HG03060 (cell line): Measurements from ENCODE around the gene GNAQ.
"Not testable (repeated sequence)": the region's sequence is repeated elsewhere in the genome, so short reads cannot be mapped to it uniquely, and the experiment has no call there.

ENCODE experiments used
- ATAC-seq: cut with Tn5 transposase; IDR thresholded peaks from one replicate; pipeline ENCODE4 v1.9.1; 2021; ENCODE audit warnings: low read depth, moderate number of reproducible peaks; ENCODE audit not compliant: unreplicated experiment

The GNAQ gene

DNA sequence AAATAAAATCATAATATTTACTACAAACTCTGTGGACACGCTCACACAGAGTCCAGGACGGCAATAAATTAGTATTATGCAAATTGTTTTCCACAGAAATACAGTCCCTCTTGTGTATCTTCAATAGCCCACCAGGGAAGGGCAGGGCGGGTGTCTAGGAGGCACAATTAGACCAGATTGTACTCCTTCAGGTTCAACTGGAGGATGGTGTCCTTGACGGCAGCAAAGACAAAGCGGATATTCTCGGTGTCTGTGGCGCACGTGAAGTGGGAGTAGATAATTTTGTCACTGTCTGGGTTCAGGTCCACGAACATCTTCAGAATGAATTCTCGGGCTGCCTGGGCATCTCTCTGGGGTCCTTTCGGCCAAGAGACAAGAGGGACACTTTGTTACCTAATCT, 310.5 kb downstream of the GNAQ start:
- not testable (repeated sequence) for ATAC-seq

DNA sequence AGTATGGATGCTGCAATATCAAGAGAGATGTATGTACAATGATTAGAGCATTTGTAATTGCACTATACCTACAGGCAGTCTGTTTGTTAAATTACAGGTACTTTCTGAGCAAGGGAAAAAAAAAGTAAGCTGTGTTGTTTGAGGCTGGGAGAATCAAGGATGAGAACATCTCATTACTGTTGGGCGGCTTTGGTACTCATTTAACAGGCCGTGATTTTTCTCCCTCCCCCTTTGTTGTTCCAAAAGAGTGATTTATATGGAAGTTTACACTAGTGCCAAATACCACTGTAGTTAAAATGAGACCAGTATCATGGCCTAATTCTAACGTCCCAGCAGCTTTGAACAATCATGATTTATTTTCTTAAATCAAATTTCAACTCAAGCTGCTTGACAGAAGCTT, 312.3 kb downstream of the GNAQ start:
- no peak for ATAC-seq

DNA sequence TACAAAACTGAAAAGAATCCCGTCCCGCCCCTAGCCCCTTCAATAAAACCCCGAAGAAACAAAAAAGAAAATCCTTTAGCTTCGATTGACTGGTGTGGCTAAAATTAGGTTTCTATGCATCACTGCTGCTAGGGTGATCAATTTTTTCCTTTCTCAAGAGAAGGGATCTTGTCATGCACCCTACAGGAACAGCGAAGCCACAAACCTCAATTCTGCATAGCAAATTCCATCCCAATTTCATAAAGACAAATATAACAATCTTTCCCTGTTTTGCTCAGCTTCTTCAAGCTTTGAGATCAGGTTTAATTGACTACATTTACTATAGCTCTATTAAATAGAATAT, 313.3 kb downstream of the GNAQ start:
- not testable (repeated sequence) for ATAC-seq

DNA sequence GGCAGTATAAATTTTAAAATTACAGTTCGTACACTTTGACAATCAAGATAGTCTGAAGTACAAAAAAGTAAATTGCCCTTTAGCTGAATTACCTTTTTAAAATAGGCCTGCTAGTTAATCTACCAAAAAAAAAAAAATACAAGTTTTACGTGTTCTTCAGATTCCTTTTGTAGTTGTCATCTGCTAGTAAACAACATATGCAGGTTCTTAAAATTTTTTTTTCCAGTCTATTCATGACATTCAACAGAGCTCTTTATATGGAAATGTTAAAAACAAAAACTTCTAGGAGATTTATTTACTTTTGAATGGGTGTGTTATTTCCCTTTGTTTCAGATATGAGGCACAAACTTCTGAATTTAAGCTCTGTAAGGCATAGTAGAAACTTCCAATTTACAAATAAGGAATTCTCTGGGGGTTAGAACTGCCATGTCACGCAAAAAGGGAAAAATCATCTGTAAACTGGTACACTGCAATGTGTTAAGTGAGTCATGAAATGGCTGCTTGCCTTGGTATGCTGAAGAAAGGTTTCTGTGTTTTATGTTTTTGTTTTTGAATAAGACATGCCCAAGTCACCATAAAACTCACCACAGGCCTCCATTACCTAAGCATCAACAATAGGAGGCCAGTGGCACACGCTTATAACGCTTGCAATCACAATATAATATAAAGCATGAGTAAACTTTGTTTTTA, 313.9 kb downstream of the GNAQ start:
- not testable (repeated sequence) for ATAC-seq

DNA sequence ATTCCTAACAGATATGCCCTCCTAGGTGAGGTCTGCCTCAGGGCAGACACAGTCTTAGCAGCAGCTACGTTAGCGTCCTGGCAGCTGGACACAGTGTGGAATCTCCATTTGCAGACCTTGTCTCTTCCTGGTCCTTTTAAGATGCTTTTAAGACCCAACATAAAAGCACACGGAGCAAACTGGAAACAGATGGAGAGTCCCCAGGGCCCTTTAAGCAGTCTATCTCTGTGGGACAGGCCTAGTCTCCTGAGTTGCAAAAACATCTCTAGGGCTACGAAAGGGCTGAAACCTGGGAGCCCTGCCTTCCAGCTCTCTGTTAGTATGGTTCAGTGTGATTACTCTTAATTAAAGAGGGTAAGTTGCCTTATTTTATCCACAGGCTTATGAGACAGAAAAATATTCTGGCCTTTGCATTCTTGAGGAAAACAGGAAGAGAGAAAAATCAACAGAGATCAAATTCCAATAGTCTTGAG, 317.5 kb downstream of the GNAQ start:
- ATAC-seq: no peak

DNA sequence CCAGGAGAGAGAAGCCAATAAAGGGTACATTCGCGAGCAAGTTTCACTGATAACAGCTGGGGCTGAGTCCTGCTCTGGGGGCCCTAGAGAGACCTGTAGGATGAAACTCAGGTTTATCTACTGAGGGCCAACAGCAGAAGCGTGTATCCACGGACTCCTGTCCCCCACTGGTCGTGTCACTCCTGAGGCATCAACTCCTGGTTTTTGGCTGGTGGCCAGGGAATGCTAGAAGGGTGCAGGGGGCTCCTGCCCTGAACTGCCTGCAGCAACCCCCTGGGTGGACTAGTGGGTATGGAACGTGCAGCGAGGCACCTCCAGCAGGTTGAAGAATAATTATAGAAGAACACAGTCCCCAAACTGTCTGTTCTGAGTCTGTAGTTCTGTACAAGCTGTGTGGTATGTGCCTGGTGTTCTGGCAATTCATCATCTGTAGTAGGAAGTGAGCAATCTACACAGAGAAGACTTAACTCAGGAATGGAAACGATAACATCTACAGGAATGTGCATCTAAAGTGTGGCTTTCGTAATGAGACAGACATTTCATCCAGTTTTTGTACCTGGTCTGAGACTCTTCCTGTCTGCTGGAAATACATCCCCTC, 319.0 kb downstream of the GNAQ start:
- no peak for ATAC-seq

DNA sequence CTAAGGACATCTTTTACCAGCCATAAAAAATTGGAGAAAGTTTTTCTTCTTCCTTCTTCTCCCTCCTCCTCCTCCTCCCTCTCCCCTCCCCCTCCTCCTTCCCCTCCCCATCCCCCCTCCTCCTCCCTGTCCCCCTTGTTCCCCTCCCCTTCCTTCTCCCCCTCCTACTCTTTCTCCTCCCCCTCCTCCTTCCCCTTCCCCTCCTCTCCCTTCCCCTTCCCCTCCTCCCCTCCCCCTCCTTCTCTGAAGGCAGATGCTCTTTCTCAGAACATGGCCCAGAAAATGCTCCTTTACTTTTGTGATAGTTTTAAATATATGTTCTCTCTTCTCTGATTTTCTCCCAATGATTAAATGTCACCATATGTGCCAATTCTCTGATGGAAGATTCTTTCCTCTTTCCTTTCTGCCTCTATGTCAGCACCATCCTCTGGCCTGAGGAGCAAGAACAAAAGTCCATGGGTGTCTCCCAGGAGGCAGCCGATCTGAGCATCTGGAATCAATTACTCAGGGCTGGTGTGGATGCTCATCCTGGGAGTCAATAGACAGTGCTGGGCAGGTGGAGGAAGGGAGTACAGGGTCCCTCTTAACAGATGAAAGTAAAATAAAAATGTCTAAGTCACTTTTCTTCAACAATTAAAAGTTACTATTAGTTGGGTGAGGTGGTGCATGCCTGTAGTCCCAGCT, 320.5 kb downstream of the GNAQ start:
- ATAC-seq: no peak

DNA sequence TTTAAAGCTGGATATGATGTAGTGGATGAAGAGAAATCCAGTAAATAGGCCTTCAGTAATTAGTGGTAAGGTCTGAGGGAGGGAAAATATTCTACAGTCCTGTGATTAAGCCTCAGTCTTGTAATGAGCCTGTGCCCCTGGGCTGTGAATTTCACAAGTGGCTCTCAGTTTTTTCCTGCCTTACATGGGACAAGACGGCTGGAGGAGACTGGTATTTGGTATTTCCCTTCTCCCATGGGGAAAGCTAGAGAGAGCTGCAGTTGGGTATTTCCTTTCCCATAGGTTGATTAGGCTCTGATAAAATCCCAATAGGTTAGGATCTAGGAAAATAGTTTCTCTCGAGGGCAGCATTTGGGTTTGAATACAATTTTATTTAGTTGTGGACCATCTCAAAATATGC, 321.3 kb downstream of the GNAQ start:
- no peak for ATAC-seq

DNA sequence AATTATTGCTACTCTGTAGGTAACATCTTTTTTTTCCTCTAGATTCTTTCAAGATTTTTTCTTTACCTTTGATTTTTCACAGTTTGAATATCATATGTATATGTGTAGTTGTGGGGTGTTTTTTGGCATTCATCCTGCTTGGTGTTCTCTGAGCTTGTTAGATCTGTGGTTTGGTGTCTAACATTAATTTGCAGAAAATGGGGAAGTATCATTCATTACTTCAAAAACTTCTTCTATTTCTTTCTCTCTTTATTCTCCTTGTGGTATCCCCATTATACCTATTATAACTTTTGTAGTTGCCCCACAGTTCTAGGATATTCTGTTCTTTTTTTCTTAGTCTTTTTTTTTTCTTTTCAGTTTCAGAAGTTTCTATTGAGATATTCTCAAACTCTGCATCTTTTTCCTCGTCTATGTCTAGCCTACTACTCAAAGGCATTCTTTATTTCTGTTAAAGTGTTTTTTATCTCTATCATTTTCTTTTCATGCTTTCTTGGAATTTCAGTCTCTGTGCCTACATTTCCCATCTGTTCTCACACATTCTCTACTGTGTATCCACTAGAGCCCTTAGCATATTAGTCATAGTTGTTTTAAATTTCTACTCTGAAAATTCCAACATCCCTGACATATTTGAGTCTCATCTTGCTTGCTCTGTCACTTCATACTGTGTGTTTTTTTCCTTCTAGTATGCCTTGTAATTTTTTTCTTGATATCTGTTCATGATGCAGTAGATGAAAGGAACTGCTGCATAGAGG, 323.4 kb downstream of the GNAQ start:
- no peak for ATAC-seq

DNA sequence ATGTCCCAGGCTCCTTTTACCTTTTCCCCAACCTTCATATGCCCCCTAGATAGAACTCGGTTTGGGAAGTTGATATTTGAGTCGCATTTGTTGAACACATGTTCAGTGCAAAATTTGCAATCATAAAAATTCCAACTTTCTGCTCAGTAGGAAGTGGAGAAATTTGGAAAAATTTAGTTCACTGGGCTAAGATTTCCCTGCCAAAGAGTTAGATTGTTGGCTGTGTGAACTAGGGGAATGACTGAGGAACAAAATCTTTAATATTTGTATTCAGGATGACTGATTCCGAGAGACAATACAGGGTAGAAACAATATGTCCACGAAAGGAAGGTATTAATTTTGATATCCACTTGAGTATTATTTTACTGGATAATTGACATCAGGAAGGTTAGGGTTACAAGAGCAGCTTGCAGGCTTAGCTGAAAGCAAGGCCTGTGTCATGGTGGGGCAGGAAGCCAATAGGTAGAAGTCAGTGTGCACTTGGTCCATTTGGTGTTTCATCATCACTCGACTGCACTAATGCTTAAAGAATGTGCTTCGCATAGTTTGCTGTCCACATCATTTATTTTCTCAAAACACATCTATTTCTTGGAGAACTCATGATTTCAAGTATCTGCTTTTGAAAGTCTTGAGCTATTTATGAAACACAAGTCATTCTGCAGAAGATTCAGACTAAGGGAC, 324.1 kb downstream of the GNAQ start:
- no peak for ATAC-seq

DNA sequence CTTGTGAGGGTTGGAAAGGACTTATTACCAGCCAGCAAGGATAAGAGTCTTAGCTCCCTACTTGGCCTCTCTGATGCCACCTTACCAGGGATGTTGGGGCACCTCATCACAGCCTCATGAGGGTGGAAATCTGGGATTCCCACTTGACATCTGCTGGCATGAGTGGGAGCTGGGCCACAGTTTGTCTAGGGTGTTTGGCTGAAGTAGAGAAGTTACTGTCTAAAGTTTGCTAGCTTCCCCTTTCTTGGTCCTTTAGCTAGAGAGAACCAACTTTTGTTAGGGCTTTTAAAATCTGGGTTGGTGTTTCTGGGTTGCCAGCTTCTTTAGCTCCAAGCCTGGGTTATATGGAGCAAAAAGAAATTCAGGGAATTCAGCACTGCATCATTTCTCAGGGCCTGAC, 326.0 kb downstream of the GNAQ start:
- no peak for ATAC-seq

DNA sequence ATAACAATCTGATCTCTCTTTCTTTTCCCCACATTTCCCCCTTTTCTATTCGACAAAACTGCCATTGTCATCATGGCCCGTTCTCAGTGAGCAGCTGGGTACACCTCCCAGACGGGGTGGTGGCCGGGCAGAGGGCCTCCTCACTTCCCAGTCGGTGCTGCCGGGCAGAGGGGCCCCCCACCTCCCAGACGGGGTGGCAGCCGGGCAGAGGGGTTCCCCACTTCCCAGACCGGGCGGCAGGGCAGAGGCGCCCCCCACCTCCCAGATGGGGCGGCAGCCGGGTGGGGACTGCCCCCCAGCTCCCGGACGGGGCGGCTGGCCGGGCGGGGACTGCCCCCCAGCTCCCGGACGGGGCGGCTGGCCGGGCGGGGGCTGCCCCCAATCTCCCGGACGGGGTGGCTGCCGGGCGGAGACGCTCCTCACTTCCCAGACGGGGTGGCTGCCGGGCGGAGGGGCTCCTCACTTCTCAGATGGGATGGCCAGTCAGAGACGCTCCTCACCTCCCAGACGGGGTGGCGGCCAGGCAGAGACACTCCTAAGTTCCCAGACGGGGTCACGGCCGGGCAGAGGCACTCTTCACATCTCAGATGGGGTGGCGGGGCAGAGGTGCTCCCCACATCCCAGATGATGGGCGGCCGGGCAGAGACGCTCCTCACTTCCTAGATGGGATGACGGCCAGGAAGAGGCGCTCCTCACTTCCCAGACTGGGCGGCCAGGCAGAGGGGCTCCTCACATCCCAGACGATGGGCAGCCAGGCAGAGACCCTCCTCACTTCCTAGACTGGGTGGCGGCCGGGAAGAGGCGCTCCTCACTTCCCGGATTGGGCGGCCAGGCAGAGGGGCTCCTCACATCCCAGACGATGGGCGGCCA, 328.9 kb downstream of the GNAQ start:
- ATAC-seq: not testable (repeated sequence)

DNA sequence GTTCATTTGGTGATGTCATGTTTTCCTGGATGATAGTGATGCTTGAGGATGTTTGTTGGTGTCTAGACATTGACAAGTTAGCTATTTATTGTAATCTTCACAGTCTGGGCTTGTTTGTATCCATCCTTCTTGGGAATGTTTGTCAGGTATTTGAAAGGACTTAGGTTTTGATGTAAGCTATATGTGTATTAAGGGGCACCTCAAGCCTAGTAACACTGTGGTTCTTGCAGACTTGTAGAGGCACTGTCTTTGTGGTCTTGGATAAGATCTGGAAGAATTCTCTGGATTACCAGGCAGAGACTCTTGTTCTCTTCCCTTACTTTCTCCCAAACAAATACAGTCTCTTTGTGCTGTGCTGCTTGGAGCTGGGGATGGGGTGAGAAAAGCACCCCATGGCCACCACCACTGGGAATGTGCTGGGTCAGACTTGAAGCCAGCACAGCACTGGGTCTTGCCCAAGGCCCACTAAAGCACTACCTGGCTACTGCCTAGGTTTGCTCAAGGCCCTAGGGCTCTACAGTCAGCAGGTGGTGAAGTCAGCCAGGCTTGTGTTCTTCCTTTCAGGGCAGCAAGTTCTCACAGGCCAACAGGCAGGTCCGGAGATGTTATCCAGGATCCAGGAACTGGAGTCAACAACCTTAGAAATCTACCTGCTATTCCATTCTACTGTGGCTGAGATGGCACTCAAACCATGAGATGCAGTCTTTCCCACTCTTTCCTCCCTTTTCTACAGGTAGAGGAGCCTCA, 334.2 kb downstream of the GNAQ start:
- ATAC-seq: no peak

DNA sequence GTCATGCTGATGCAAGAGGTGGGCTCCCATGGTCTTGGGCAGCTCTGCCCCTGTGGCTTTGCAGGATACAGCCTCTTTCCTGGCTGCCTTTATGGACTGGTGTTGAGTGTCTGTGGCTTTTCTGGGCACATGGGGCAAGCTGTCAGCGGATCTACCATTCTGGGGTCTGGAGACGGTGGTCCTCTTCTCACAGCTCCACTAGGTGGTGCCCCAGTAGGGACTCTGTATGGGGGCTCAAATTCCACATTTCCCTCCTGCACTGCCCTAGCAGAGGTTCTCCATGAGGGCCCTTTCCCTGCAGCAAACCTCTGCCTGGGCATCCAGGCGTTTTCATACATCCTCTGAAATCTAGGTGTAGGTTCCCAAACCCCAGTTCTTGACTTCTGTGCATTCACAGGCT, 340.9 kb downstream of the GNAQ start:
- not testable (repeated sequence) for ATAC-seq

DNA sequence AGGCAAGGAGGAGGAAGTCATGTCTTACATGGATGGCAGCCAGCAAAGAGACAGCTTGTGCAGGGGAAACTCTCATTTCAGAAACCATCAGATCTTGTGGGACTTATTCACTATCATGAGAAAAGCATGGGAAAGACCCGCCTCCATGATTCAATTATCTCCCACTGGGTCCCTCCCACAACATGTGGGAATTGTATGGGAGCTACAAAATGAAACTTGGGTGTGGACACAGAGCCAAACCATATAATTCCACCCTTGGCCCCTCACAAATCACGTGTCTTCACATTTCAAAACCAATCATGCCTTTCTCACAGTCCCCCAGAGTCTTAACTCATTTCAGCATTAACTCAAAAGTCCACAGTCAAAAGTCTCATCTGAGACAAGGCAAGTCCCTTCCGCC, 341.5 kb downstream of the GNAQ start:
- not testable (repeated sequence) for ATAC-seq

DNA sequence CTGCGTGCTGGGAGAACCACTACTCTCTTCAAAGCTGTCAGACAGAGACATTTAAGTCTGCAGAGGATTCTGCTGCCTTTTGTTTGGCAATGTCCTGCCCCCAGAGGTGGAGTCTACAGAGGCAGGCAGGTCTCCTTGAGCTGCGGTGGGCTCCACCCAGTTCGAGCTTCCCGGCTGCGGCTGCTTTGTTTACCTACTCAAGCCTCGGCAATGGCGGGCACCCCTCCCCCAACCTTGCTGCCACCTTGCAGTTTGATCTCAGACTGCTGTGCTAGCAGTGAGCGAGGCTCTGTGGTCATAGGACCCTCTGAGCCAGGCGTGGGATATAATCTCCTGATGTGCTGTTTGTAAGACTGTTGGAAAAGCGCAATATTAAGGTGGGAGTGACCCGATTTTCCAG, 343.9 kb downstream of the GNAQ start:
- not testable (repeated sequence) for ATAC-seq

DNA sequence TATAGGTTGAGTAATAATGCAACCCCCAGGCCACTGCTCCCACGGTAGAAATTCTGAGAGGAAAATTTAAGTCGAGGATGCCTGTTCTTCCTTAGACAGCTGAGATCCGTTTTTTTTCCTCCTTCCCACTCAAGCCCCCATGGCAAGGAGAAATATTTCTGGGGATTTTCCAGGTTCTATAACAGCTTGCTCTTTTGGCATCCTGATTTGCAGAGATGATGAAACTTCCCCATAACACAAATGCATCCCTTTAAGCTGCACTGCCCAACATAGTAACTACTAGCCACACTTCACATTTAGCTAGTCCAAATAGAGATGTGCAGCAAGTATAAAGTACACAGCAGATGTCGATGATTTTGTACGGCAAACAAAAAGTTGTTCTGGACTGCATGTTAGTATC, 351.0 kb downstream of the GNAQ start:
- no peak for ATAC-seq

DNA sequence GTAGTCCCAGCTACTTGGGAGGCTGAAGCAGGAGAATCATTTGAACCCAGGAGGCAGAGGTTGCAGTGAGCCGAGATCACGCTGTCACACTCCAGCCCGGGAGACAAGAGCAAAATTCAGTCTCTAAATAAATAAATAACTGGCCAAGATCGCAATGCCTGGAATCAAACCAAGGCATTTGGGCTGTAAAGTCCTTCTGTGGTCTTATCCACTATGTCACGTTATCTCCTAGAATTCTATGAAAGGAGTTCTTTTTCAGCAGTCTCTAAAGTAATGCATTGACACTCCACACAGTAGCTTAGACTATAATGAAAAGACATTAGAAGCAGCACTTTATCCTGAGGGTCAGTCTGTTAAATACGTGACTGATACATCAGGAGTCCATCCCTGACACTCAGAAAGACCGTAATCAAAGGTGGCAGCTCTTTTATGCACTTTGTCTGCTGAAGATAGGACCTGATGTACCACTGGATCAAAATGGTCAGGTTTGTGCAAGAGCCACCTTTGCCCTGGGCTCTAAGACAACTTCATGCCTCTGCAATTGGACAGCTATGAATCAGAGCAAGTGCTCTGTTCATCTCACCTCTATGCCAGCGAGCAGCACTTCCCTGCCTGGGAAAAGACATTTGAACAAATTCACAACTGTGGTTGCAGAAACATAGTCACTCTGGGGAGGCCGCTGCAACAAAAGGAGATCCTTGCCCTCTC, 351.8 kb downstream of the GNAQ start:
- no peak for ATAC-seq
